HG03575 (cell line): ENCODE measurements around the gene KCNH3.

Experiments
- ATAC-seq: cut with Tn5 transposase; IDR thresholded peaks from one replicate; pipeline ENCODE4 v1.9.1; 2021; ENCODE audit not compliant: unreplicated experiment, insufficient number of reproducible peaks, low FRiP score; ENCODE audit errors: extremely low read depth

Gene KCNH3

GRCh38 chr12:49541911-49542505, 3.2 kb downstream of the KCNH3 start:
- ATAC-seq: no peak

- ATAC-seq: no peak
Observed at GRCh38 chr12:49542592-49543160, 3.8 kb downstream of the KCNH3 start.

DNA sequence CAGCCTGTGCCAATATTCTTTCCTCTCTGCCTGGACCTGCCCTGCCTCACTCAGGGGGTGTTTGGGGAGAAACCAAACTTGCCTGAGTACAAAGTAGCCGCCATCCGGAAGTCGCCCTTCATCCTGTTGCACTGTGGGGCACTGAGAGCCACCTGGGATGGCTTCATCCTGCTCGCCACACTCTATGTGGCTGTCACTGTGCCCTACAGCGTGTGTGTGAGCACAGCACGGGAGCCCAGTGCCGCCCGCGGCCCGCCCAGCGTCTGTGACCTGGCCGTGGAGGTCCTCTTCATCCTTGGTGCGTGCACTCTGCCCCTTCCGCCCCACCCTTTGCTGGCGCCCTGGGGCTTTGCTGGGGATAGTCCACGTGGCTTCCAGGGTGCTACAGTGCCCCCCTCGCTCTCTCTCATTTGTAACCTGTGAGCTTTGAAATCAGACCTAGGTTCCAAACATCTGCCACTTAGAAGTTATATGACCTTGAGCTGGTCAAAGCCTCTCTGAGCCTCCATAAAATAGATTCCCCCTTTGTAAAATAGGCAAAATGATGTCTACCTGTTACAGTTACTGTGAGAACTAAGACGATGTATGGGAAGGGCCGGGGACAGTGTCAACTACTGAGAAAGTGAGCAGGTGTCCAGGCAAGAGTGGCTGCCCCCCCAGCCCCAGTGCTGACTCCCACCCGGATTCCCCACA, 4.5 kb downstream of the KCNH3 start:
- no peak for ATAC-seq

- ATAC-seq: no peak
Observed at GRCh38 chr12:49543914-49544815, 5.3 kb downstream of the KCNH3 start.

GRCh38 chr12:49545815-49546214, 7.0 kb downstream of the KCNH3 start:
- ATAC-seq: no peak

- no peak for ATAC-seq
Observed at GRCh38 chr12:49546481-49546880, 7.7 kb downstream of the KCNH3 start.

- no peak for ATAC-seq
Observed at GRCh38 chr12:49547090-49547690, 8.4 kb downstream of the KCNH3 start.

DNA sequence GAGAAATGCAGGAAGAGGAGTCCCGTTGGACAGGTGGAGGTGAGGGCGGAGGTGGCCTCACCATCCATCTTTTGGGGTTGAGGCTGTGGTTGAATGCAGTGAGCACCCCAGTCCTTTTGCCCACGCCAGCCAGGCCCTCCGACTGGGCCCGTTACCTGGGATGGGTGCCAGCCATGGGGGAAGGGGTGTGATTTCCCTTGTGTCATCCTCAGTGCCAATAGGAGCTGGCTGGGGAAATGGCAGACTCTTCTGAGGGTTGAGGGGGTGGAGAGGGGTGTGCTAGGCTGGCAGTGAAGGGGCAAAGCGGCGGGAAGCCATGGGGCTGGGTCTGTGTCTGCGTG, 9.6 kb downstream of the KCNH3 start:
- ATAC-seq: no peak

- ATAC-seq: no peak
Observed at GRCh38 chr12:49548822-49549648, 10.2 kb downstream of the KCNH3 start.

DNA sequence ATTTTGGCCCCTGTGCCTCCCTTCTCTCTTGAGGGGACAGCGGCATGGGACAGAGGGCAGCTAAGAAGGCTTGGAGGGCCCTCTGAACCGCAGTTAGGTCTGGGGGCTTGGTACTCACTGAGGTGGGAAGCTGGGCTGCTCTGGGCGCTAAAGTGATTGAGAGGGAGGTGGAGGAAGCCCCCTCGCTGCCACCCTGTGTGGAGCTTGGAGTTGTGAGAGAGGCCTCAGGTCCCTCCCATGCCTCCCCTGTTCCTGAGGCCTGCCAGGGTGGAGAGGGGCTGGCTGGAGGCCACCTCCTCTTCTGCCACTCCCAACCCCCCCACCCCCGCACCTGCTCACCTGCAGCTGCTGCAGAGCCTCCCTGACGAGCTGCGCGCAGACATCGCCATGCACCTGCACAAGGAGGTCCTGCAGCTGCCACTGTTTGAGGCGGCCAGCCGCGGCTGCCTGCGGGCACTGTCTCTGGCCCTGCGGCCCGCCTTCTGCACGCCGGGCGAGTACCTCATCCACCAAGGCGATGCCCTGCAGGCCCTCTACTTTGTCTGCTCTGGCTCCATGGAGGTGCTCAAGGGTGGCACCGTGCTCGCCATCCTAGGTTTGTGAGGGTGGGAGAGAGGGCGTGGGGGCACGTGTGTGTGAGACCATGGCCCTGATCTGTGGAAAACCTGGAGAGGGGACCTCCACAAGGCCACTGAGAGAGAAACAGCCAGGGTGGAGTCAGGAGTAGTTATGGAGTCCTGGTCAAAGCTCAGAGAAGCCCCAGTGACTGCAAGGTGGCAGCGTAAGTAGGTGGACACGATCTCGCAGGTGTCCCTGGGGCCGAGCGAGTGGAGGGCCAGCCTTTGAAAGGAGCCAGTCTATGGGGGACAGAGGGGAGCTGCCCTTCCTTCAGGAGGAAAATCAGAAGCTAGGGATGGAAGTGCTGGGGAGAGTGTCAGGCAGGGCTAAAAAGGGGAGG, 11.2 kb downstream of the KCNH3 start:
- ATAC-seq: no peak

- ATAC-seq: no peak
Observed at GRCh38 chr12:49550693-49551252, 11.9 kb downstream of the KCNH3 start.

- ATAC-seq: no peak
Observed at GRCh38 chr12:49552014-49552413, 13.2 kb downstream of the KCNH3 start.

DNA sequence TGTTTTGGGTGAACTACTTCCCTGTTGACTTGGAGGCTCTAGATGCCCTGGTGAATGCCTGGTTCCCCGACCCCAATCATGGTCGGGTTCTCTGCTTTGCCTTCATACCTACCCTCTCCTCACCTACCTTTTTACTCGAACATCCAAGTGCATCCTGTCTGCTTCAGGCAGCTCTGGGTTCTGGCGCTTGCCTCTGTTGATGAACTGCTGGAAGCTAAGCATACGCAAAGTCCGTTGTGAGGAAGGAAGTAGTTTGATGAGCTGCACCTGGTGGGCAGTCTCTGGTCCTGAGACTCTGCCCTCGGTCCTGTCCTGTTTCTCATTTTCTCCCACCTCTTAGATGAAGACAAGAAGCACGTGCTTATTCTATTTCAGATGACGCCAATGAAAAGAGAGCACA, 13.6 kb downstream of the KCNH3 start:
- ATAC-seq: no peak

- no peak for ATAC-seq
Observed at GRCh38 chr12:49552899-49553298, 14.1 kb downstream of the KCNH3 start.

DNA sequence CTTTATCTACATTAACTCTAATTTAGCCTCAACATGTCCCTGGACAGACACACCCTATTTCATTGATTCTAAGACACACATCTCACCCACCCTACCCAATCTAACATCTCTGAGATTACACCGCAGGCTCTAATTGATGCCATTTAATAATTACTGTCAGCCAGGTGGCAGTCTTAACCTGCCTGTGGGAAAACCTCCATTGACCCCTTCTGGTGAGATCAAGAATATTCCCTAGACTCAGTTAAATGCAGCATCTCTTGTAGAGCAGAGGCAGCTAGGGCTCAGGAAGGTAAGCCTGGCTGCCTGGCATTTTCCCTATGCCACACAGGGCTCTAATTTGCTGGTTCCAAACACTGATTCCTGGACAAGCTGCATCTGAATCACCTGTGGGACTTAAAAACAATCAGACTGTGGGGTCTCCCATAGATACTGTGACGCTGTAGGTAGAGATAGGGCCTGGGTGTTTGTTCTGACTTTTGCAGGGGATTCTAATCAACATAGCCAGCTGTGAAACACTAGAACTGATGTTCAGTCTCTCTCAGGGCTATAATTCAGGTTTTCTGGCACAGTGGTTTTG, 14.8 kb downstream of the KCNH3 start:
- ATAC-seq: no peak

GRCh38 chr12:49554266-49554665, 15.4 kb downstream of the KCNH3 start:
- no peak for ATAC-seq
